ENCODE measurements around the gene ZNF593OS. TPM values are rescaled to one million over a fixed set of nuclear protein-coding genes. Genes with fewer than 3 reads are reported as not detected.

ZNF593OS gene
- polyA plus RNA-seq, 1 donor, result 1.2 TPM

DNA sequence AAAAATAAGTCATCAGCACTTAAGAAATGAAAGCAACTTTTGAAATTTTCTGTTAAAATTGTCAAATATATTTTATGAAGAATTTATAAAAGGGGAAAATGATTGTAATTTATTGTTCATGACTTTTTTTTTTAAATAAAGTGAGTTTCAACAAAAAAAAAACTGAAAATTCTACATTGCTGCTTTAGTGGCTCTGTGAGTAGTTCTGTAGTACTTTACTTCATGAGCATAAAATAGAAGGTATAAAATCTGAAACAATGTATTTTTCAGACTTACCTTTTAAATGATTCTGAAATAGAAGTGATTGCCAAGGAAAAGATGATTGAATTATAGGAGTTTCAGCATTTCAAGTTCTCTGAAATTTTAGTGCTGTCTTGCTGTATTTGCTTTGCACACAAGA is 46.2 kb downstream of the ZNF593OS start:
- no peak for DNase-seq
- no peaks in the 10 kb centered on the region for H3K27me3 ChIP-seq (ENCODE audit: control insufficient read depth, insufficient read depth, low read length)
- peaks cover 15% of the 10 kb centered on the region for H3K4me1 ChIP-seq (ENCODE audit: control insufficient read depth, insufficient read depth, low read length)
- no peak overlapping the region for H3K27ac ChIP-seq (ENCODE audit: low read length)
- H3K9me3 ChIP-seq (ENCODE audit: control insufficient read depth, low read depth, low read length), result no peaks in the 10 kb centered on the region
- peaks cover 2% of the 10 kb centered on the region for H3K36me3 ChIP-seq (ENCODE audit: control insufficient read depth, insufficient read depth, low read length)
- no peak overlapping the region for H3K4me3 ChIP-seq (ENCODE audit: low read length)

GRCh38 chr1:26124418-26125331 is 47.0 kb downstream of the ZNF593OS start:
- H3K27me3 ChIP-seq (ENCODE audit: control insufficient read depth, insufficient read depth, low read length), result no peaks in the 10 kb centered on the region
- WGBS (ENCODE audit: insufficient coverage, low lambda C conversion rate), result 67% methylated on average over 1 of the region's 4 CpGs
- peaks cover 15% of the 10 kb centered on the region for H3K4me1 ChIP-seq (ENCODE audit: control insufficient read depth, insufficient read depth, low read length)
- no peaks in the 10 kb centered on the region for H3K9me3 ChIP-seq (ENCODE audit: control insufficient read depth, low read depth, low read length)
- no peak overlapping the region for H3K4me3 ChIP-seq (ENCODE audit: low read length)
- no peak overlapping the region for H3K27ac ChIP-seq (ENCODE audit: low read length)
- DNase-seq, result no peak
- H3K36me3 ChIP-seq (ENCODE audit: control insufficient read depth, insufficient read depth, low read length), result peaks cover 4% of the 10 kb centered on the region

DNA sequence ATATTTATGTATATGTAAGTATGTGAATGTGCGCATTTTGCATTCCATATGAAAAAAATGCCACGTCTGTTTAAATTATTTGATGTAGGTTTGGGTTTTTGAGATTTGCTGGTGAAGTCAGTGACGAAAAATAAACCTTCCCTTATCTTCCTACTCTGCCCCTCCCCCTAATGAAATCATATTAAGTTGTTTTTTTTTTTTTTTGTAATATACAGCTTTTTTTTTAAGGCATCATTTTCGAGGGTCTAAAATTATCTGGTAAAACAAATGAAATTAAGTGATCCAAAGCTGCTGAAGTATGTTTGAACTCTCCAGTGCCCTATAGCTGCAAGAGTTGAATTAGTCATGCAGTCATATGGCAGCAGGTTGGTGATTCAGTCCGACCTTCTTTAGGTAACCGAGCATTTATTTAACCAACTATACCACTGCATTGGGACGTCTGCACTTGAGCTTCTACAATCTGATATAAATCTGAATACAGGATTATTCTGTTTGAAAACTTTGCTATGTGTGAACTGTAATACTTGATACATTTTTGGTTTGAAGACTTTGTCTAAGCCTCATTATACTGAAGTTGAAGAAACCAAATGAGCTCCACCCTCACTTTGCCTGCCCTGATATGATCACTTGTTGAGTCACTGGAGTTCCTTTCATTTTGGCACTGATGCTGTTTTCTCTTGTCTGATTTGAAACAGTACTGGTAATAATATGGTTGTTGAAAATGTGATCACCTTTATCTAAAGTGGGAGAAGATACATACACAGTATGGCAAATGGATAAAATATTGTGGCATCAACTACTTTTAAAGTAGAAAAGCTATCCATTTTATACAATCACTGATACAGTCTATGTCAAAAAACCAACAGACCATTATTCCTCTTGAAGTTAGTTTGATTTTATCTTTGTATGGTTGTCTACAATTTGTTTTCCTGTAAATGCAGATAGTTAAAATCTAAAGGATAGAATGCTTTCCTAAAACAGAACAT is 48.4 kb downstream of the ZNF593OS start:
- Histone ChIP-seq H3K4me1 (ENCODE audit: control insufficient read depth, insufficient read depth, low read length) (peaks cover 15% of the 10 kb centered on the region), H3K36me3 (ENCODE audit: control insufficient read depth, insufficient read depth, low read length) (peaks cover 8% of the 10 kb centered on the region), H3K4me3 (ENCODE audit: low read length) (no peak overlapping the region), H3K27ac (ENCODE audit: low read length) (no peak overlapping the region), H3K27me3 (ENCODE audit: control insufficient read depth, insufficient read depth, low read length) (no peaks in the 10 kb centered on the region), H3K9me3 (ENCODE audit: control insufficient read depth, low read depth, low read length) (no peaks in the 10 kb centered on the region)
- WGBS (ENCODE audit: insufficient coverage, low lambda C conversion rate), result 100% methylated on average over 2 of the region's 7 CpGs
- DNase-seq, result no peak

DNA sequence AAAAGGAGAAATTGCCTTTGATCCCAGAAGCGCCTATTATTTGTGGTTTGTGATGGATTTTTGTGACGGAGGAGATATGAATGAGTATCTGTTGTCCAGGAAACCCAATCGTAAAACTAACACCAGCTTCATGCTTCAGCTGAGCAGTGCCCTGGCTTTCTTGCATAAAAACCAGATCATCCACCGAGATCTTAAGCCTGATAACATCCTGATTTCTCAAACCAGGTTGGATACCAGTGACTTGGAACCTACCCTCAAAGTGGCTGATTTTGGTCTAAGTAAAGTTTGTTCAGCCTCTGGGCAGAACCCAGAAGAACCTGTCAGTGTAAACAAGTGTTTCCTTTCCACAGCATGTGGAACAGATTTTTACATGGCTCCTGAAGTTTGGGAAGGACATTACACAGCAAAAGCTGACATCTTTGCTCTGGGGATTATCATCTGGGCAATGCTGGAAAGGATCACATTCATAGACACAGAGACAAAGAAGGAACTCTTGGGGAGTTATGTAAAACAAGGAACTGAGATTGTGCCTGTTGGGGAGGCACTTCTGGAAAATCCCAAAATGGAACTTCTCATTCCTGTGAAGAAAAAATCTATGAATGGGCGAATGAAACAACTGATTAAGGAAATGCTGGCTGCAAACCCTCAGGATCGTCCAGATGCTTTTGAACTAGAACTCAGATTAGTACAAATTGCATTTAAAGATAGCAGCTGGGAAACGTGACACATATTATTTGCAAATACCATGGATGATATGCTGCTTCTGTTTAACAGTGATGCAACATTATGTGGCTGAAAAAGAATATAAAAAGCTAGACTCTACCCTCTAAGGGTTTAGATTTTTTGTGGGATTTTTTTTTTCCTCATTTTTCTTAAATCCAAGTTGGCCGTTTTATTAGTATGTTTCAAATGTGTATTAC is 49.5 kb downstream of the ZNF593OS start:
- WGBS (ENCODE audit: insufficient coverage, low lambda C conversion rate), result no CpG with 5 or more reads among the region's 8 CpGs
- Histone ChIP-seq H3K36me3 (ENCODE audit: control insufficient read depth, insufficient read depth, low read length) (peaks cover 19% of the 10 kb centered on the region), H3K27me3 (ENCODE audit: control insufficient read depth, insufficient read depth, low read length) (no peaks in the 10 kb centered on the region), H3K27ac (ENCODE audit: low read length) (no peak overlapping the region), H3K4me3 (ENCODE audit: low read length) (no peak overlapping the region), H3K4me1 (ENCODE audit: control insufficient read depth, insufficient read depth, low read length) (peaks cover 5% of the 10 kb centered on the region), H3K9me3 (ENCODE audit: control insufficient read depth, low read depth, low read length) (no peaks in the 10 kb centered on the region)
- DNase-seq, result no peak

DNA sequence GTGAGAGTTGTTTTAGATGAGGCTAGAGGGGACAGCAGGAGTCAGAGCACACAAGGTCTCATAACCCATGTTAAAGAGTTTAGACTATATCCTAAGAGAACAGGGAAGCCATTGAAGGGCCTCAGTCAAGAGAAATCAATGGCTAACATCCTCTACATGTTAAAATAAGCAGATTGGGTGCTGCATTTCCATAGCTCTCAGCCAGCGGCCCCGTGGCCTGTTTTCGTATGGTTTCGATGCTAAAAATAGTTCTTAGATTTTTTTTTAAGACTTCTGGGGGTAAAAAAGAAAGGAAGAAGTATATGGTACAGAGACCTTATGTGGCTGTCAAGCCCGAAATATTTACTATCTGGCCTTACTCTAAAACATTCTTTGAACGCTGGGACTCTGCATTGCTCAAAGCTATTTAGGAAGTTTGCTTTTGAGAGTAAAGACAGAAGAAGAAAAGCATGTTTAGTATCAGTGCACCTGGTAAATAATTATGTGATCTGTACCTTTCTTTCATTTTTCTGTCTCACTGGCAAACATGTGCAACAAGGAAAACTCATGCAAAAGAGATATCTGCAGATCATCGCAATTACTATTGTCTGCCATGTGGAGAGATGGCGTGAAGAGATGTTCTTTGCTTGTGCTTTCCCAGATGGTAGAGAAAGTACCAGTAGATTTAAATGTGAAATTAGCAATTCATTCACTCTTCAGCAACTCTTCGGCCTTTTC is 51.6 kb downstream of the ZNF593OS start:
- Histone ChIP-seq H3K36me3 (ENCODE audit: control insufficient read depth, insufficient read depth, low read length) (peaks cover 32% of the 10 kb centered on the region), H3K9me3 (ENCODE audit: control insufficient read depth, low read depth, low read length) (no peaks in the 10 kb centered on the region), H3K27ac (ENCODE audit: low read length) (no peak overlapping the region), H3K4me1 (ENCODE audit: control insufficient read depth, insufficient read depth, low read length) (no peaks in the 10 kb centered on the region), H3K4me3 (ENCODE audit: low read length) (no peak overlapping the region), H3K27me3 (ENCODE audit: control insufficient read depth, insufficient read depth, low read length) (no peaks in the 10 kb centered on the region)
- no peak for DNase-seq
- WGBS (ENCODE audit: insufficient coverage, low lambda C conversion rate), result 92% methylated on average over 2 of the region's 9 CpGs

Other genes starting within 250 kb of the ZNF593OS start
- gene PAFAH2, start 173.8 kb downstream of the ZNF593OS start, polyA plus RNA-seq, result 20.7 TPM
- 0.82 TPM for gene EXTL1, start 150.1 kb downstream of the ZNF593OS start, polyA plus RNA-seq
- 24.9 TPM for gene SLC30A2, start 125.7 kb downstream of the ZNF593OS start, polyA plus RNA-seq
- gene TRIM63, start 104.2 kb downstream of the ZNF593OS start, polyA plus RNA-seq, result 6.4 TPM
- 12.7 TPM for gene PDIK1L, start 60.0 kb downstream of the ZNF593OS start, polyA plus RNA-seq
- 0.51 TPM for gene FAM110D, start 12.8 kb downstream of the ZNF593OS start, polyA plus RNA-seq
- not detected for gene C1orf232, start 2.9 kb downstream of the ZNF593OS start, polyA plus RNA-seq
- 30.4 TPM for gene ZNF593, start 1.9 kb downstream of the ZNF593OS start, polyA plus RNA-seq
- 109 TPM for gene CNKSR1, start 5.7 kb upstream of the ZNF593OS start, polyA plus RNA-seq
- gene CATSPER4, start 18.8 kb upstream of the ZNF593OS start, polyA plus RNA-seq, result 0.12 TPM
- gene CEP85, start 62.4 kb upstream of the ZNF593OS start, polyA plus RNA-seq, result 11.7 TPM
- gene SH3BGRL3, start 108.3 kb upstream of the ZNF593OS start, polyA plus RNA-seq, result 87.3 TPM
- gene UBXN11, start 134.8 kb upstream of the ZNF593OS start, polyA plus RNA-seq, result 40.1 TPM
- 25.3 TPM for gene CD52, start 146.1 kb upstream of the ZNF593OS start, polyA plus RNA-seq
- gene CRYBG2, start 182.3 kb upstream of the ZNF593OS start, polyA plus RNA-seq, result 3.9 TPM
- gene ZNF683, start 200.9 kb upstream of the ZNF593OS start, polyA plus RNA-seq, result 0.27 TPM
- gene LIN28A, start 239.0 kb upstream of the ZNF593OS start, polyA plus RNA-seq, result 0.03 TPM

Measured in large intestine (tissue), 3 donors.